DMS 273 treated with DMSO at 0.1 percent for 48 hours (cell line): ENCODE data around the gene MAGI1.
"Not testable (repeated sequence)": the region's sequence is repeated elsewhere in the genome, so short reads cannot be mapped to it uniquely, and the experiment has no call there.

Experiments used
- DNase-seq: peaks from one replicate; lab custom pipeline; 2025; lab: John Stamatoyannopoulos, UW

Gene MAGI1

DNA sequence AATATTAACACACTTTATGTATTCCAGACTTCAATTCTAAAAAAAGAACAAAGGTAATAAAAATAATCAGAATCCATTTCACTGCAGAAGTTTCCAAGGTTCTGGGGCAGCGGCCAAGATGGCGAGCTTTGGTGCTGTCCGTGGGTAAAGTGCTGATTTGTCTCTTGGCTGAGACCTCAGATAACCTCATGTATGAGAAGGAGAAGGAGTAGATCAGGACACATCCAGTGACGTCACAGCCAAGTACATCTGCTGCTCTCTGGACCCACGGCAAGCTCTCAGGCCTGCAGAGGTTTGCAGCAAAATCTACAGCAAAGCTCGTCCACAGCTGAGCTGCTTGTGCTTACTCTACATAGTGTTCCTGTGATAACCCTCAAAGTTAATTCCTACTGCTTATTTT is 165.7 kb downstream of the MAGI1 start:
- no peak for DNase-seq

DNA sequence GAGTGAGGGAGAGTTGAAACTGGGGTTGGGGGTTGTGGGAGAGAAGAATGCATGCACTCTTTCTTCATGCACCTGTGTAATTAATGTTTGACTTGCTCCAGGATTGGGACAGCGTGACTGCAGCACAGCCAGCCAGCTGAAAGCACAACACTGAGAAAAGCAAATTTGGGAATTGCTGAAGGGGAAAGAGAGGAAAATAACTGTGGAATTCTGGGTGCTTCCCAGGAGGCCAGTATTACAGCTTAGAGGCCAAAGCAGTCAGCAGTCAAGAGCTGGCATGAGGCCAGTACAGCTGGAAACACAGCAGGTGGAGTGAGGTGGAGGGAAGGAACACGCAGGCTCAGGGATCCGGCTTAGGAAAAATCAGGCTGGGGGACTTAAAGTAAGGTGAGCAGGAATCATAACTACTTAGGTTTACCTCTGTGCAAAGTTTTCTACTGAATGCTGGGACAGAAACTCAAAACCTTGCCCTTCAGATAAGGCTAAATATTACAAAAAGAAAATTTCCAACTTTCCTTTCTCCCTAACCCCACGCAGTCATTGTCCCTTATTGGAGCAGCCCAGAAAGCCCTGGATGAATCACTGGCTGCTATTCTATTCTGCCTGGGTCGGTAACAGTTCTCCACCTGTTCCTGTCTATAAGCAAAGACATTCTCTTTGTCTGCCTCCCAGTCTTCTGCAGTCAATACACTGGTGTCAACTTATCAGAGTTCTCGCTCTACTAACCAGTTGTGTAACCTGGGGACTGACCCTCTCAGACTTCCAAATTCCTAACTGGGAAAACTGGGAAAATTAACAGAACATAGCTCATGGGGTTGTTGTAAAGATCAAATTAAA is 167.2 kb downstream of the MAGI1 start:
- peak; percentile 31 for DNase-seq

- no peak for DNase-seq
Observed at GRCh38 chr3:65869798-65870197, 168.9 kb downstream of the MAGI1 start.

GRCh38 chr3:65867463-65868210 is 171.1 kb downstream of the MAGI1 start:
- DNase-seq: peak; percentile 39

GRCh38 chr3:65864357-65864904 is 174.3 kb downstream of the MAGI1 start:
- DNase-seq: no peak

DNA sequence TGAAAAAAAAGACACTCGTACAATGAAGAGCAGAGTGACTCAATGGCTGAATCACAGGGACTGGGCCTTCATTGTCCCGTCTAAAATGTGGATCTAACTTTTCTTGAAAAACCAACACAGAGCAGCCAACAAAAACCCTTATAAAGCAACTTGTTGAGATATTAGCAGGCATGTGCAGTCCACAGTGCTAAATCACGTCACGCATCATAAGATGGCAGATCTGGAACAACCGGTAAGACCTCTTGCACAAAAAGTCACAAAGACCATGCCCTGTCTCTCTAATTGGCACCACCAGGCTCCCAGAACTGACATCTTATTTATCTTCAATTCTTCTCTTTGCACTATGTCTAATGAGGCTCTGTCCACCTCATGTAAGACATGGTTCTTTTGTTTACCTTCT is 177.0 kb downstream of the MAGI1 start:
- no peak for DNase-seq

GRCh38 chr3:65859612-65860011 is 179.1 kb downstream of the MAGI1 start:
- DNase-seq: not testable (repeated sequence)

DNA sequence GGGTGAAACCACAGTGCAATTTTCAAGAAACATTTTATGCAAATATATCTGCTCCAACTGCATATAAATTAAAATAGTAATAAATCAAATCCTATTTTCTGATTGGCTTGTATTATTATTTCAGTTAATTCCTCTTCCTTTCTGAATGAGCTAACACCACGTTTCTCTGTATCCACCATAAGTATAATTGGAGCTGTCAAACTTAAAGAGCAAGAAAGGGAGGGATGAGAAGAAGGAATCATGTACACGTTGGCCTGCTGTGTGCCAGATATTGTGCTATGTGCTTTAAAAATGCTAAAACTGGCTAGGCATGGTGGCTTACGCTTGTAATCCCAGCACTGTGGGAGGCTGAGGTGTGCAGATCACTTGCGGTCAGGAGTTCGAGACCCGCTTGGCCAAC is 180.0 kb downstream of the MAGI1 start:
- no peak for DNase-seq

DNA sequence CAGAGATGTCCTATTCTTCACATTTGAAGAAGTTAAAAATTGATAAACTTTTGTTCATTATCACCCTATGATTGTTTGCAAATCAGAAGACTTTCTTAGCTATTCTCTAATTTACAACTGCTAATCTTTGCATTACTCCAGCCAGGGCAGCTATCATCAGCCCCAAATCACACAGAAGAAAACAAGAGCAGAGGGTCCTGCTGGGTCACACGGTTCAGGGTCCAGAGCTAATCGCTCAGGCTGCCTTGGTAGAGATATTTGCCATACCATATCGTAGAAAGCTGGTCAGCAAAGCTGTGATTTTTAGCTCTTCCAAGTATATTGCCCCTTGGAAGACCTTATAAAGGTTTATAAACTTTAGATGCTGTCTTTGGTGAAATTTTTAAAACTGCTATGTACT is 181.4 kb downstream of the MAGI1 start:
- DNase-seq: no peak

- no peak for DNase-seq
Observed at GRCh38 chr3:65856907-65857306, 181.8 kb downstream of the MAGI1 start.

DNA sequence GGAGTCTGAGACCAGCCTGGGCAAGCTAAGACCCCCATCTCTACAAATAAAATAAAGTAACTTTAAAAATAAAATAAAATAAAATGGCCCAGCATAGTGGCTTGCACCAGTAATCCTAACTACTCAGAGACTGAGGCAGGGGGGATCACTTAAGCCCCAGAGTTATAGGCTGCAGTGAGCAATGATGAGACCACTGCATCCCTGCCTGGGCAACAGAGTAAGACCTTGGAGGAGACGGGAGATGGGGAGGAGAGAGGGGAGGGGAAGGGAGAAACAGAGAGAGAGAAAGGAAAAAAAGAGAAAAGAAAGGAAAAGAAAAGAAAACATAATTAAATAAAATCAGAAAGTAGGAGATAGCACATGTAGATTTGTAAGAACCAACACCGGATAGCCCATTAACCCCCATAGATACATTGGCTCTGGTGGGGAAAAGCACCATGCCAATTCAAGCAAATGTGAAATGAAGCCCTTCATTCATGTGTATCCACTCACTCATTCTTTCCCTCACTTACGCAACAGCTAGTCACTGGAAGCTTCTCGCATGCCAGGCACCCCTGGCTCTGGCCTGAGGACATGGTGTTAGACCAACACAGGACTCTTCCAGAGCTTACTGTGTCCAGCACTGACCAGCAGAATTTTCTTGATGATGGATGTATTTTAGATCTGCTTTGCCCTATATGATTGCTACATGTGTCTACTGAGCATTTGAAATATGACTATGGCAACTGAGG is 183.2 kb downstream of the MAGI1 start:
- DNase-seq: no peak

DNA sequence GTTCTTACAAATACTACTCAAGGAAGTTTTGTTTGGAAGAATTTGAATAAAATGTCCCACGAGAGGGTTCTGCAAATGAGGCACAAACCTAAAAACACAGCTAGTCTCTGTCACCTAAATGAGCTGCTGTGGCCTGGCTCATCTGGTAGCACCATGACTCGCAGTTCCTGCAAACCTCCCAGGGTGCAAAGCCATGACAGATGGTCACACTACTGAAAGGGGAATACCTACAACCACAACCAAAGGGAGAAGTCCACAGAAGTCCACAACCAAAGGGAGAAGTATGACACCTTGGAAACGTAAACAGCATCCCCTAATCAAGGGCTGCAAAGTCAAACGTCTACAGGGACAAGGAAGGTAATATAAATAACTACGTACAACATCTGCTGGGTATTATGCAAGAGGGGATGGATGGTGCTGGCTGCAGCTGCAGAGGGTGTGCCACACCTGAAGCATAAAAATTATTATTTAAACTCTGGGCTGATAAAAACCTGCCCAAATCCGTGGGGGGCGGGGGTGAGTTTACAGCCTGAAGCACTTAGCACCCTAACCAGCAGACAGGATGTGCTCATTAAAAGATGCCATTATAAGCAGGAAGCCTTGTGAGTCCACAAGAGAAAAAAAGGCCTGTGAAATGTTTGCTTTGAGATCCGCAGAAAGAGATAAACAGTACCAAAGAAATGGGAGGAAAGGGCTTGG is 184.0 kb downstream of the MAGI1 start:
- DNase-seq: peak; percentile 2

DNA sequence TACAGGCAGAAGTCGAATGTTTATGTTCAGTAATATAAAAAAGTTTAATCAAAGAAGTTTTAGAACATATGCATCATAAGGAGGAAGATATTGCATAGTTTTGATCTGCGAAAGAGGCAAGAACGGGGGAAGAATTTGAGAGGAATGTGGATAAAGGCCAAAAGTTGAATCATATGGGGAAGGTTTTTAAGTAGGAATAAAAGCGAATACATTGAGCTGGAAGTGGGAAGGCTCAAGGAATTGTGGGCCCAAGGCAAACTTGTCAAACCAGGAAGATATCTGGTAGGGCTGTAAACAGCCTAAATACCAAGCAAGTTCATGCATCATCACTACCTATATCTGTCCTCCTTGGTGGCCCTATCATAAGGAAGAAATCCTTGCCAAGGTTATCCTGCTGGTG is 186.9 kb downstream of the MAGI1 start:
- DNase-seq: no peak

GRCh38 chr3:65850261-65850660 is 188.5 kb downstream of the MAGI1 start:
- DNase-seq: no peak

DNA sequence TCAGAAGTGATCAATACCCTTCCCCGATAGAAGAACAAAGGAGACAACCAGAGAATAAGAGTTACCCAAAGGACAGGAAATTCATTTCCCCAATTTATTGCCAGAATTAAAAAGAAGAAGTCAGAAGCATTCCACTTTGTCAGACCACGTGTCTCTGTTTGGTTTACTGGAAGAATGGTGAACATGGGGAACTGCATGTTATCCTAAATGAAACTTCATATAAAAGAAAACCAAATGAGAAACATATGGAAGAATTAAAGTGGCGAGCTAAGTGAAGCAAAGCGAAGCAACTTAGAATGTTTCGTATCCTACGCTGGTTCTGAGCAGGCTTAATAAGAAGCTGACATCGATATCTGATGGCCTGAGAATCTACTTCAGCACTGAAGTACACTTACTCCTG is 190.7 kb downstream of the MAGI1 start:
- no peak for DNase-seq

GRCh38 chr3:65846936-65847335 is 191.8 kb downstream of the MAGI1 start:
- DNase-seq: no peak

DNA sequence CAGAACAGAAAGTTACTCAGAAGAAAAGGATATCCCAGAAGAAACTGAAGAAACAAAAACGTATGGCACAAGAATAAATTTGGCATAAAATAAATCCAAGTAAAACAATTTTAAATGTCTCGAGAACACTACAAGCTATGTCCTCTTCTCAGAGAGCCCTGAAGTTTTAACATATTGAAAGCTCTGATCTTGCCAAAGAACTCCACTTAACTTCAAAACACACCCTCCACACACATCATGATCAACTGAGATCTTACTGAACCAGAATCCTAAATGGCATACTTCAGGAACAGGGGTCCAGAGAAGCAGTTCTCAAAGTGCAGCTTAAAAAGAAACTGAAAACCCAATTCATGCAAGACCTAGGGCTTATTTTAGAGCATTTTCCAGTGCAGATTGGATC is 194.3 kb downstream of the MAGI1 start:
- DNase-seq: no peak

DNA sequence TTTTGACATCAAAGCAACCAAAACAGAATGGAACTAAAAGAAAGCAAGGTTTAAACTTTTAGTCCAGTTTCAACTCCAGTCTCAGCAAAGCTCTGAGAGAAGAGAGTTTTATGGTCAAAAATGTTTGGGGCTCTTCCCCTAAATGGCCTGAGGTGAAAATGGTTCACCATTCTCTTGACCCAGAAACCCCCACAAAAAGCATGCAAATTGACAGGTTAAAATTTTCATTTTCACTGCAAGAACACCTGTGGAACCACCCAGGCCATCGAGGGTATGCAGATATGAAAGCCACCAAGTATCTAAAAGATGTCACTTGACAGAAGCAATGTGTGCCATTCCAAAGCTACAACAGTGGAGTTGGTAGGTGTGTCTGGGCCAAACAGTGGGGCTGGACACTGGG is 195.0 kb downstream of the MAGI1 start:
- DNase-seq: no peak

GRCh38 chr3:65837604-65838003 is 201.1 kb downstream of the MAGI1 start:
- DNase-seq: no peak

GRCh38 chr3:65836047-65836446 is 202.7 kb downstream of the MAGI1 start:
- no peak for DNase-seq

GRCh38 chr3:65833761-65834505 is 204.8 kb downstream of the MAGI1 start:
- DNase-seq: no peak
